ENCODE data around the gene KRTAP2-4.
"Not testable (repeated sequence)": the region's sequence is repeated elsewhere in the genome, so short reads cannot be mapped to it uniquely, and the experiment has no call there.

Gene KRTAP2-4, protein sequence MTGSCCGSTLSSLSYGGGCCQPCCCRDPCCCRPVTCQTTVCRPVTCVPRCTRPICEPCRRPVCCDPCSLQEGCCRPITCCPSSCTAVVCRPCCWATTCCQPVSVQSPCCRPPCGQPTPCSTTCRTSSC

DNA sequence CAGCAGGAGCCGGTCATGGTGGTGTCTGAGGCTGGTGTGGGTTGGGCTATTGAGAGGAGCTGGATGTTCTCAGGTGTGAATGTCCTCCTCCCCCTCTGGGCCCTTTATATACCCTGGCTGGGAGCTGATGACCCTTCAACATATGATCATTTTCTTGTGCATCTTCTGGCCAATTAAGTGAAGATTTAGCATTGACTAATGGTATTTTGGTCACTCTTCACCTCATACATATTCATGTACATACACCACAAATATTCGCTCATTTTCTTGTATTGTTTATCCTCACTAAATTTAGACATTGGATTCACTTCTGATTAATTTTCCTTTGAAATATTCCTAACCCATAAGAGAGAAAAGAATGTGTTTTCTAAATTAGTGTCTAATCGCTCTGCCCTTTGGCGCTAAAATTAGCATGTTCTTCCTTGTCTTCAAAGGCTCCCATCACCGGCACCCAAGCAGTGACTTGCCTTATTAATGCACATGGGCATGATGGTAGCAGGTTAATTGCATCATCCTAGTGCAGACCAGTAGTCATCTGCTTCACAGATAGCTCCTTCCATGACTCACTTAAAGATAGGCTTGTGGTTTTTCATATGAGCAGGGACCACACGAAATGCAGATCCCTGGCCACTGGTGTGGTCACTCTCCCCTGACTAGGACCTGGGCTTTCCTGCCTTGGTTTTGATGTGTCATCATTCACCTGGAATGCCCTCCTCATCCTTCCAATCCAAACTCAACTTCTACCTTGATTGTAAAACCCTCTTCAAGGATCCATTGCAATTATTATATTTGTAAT lies at the start of gene KRTAP2-4:
TSS of gene KRTAP2-4 (minus strand) at position 51 of the 796 bp plus-strand sequence. CDS start at position 17, 34 bp downstream.
- DNase-seq (ENCODE audit: low read depth in 1 of 2, low spot score in 1 of 2) = no peak

GRCh38 chr17:41111151-41111885 lies 45.6 kb upstream of the KRTAP2-4 start:
- DNase-seq (ENCODE audit: low read depth in 1 of 2, low spot score in 1 of 2) = no peak

DNA sequence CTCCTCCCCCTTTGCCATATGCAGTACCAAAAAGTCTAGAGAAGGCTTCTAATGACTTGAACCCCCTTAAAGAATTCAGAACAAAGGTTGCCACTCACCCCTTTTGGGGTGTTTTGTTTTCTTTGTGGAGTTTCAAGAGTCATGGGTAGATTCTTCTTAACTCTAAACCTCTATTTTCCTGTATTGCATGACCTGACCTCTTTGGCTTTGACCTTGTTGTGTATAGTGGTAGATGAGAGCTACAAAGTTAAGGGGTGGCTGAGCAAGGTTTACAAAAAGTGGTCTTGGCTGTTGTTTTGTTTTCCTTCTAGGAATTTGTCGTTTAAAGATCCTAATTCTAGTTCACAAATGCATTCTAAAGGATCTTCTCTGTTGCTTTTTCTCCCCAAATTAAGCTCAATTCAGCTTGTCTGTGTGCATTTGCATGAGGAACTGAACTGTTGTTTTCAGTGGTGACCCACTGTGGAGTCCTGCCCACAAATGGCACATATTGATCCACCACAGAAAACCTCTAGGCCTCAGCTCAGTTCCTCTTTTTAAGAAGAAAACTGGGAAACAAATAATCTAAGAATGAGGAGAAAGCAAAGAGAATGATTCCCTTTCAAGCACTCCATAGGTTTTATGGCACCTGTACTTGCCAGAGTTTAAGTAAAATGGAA lies 43.2 kb upstream of the KRTAP2-4 start:
- DNase-seq (ENCODE audit: low read depth in 1 of 2, low spot score in 1 of 2) = not testable (repeated sequence)

DNA sequence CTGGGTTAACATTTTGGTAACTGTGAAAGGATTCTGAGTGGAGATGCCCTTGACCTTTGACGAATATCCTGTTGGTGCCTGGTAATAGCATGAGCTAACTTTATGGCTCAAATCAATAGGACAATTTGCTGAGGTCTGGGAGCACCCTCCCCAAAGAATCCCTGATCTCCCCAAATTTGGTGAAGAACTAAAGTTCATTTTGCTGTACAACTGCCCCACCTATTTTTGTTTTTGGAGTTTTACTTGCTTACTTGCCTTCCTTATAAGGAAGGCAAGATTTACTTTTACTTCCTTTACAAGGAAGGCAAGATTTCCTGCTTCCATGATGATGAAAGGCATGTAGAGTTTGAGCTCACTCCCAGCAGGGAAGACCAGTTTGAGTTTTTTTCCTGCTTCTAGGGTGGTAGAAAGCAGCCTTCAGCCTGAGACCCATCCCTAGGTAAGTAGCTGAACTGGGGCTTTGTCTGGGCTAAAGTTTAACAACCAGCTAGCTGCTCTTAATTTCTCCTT lies 42.3 kb upstream of the KRTAP2-4 start:
- no peak for DNase-seq (ENCODE audit: low read depth in 1 of 2, low spot score in 1 of 2)

- not testable (repeated sequence) for DNase-seq (ENCODE audit: low read depth in 1 of 2, low spot score in 1 of 2)
Measured at GRCh38 chr17:41105347-41105746, 39.7 kb upstream of the KRTAP2-4 start, which contains the start of gene KRTAP4-9. TSS of gene KRTAP4-9 (plus strand) at chr17:41105389. CDS start at chr17:41105389, 0 bp downstream.

GRCh38 chr17:41104386-41105038 lies 38.8 kb upstream of the KRTAP2-4 start:
- DNase-seq (ENCODE audit: low read depth in 1 of 2, low spot score in 1 of 2) = not testable (repeated sequence)

- no peak for DNase-seq (ENCODE audit: low read depth in 1 of 2, low spot score in 1 of 2)
Measured at GRCh38 chr17:41103896-41104295, 38.2 kb upstream of the KRTAP2-4 start.

DNA sequence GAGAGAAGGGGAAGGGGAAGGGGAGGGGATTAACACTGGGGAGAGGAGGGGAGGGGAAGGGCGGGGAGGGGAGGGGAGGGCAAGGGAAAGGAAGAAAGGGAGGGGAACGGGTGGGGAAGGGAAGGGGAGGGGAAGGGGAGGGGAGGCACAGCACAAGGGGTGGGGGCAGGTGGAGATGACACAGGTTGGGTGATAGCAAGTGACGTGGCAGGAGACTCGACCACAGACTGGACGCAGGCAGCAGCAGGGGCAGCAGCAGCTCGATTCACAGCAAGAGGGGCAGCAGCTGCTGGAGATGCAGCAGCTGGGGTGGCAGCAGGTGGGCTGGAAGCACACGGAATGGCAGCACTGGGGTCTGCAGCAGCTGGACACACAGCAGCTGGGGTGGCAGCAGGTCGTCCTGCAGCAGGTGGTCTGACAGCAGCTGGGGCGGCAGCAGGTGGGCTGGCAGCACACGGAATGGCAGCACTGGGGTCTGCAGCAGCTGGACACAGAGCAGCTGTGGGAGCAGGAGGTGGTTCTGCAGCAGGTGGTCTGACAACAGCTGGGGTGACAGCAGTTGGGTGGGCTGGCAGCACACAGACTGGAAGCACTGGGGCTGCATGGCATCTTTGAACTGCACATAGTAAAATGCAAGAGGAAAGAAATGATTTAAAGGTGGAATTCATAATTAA lies 36.0 kb upstream of the KRTAP2-4 start, which contains the start of gene KRTAP4-16:
TSS of gene KRTAP4-16 (minus strand) at position 624 of the 674 bp plus-strand sequence. CDS start at position 624, 0 bp downstream.
- no peak for DNase-seq (ENCODE audit: low read depth in 1 of 2, low spot score in 1 of 2)

- not testable (repeated sequence) for DNase-seq (ENCODE audit: low read depth in 1 of 2, low spot score in 1 of 2)
Measured at GRCh38 chr17:41099682-41100480, 34.2 kb upstream of the KRTAP2-4 start.

GRCh38 chr17:41098481-41098880 lies 32.8 kb upstream of the KRTAP2-4 start:
- no peak for DNase-seq (ENCODE audit: low read depth in 1 of 2, low spot score in 1 of 2)

DNA sequence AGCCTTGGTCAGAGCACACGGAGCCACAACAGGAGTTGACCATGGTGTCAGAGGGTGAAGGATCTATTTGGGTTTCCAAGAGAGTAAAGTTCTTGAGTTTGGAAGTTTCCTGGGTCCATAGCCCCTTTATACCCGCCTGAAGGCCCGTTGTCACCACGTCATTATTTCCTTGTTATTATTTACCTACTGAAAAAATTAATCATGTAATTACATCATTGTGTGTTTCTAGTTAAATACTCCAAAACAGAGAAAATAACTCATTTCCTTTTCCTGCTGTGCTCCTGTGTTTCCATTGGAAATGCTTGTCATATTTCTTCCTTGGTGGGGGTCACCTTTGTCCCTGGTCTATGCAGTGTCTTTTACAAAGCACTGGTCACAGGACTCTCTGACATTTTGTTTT lies 32.4 kb upstream of the KRTAP2-4 start, which contains the start of gene KRTAP4-8:
TSS of gene KRTAP4-8 (minus strand) at position 101 of the 400 bp plus-strand sequence. CDS start at position 43, 58 bp downstream.
- DNase-seq (ENCODE audit: low read depth in 1 of 2, low spot score in 1 of 2) = no peak

- no peak for DNase-seq (ENCODE audit: low read depth in 1 of 2, low spot score in 1 of 2)
Measured at GRCh38 chr17:41096055-41096454, 30.4 kb upstream of the KRTAP2-4 start.

DNA sequence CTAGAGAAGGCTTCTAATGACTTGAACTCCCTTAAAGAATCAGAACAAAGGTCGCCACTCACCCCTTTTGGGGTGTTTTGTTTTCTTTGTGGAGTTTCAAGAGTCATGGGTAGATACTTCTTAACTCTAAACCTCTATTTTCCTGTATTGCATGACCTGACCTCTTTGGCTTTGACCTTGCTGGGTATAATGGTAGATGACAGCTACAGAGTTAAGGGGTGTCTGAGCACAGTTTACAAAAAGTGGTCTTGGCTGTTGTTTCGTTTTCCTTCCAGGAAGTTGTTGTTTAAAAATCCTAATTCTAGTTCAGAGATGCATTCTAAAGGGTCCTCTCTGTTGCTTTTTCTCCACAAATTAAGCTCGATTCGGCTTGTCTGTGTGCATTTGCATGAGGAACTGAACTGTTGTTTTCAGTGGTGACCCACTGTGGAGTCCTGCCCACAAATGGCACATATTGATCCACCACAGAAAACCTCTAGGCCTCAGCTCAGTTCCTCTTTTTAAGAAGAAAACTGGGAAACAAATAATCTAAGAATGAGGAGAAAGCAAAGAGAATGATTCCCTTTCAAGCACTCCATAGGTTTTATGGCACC lies 23.2 kb upstream of the KRTAP2-4 start:
- DNase-seq (ENCODE audit: low read depth in 1 of 2, low spot score in 1 of 2) = not testable (repeated sequence)

- DNase-seq (ENCODE audit: low read depth in 1 of 2, low spot score in 1 of 2) = not testable (repeated sequence)
Measured at GRCh38 chr17:41084100-41084856, 18.6 kb upstream of the KRTAP2-4 start, which contains the start of gene KRTAP4-7. TSS of gene KRTAP4-7 (plus strand) at chr17:41084150. CDS start at chr17:41084207, 57 bp downstream.

DNA sequence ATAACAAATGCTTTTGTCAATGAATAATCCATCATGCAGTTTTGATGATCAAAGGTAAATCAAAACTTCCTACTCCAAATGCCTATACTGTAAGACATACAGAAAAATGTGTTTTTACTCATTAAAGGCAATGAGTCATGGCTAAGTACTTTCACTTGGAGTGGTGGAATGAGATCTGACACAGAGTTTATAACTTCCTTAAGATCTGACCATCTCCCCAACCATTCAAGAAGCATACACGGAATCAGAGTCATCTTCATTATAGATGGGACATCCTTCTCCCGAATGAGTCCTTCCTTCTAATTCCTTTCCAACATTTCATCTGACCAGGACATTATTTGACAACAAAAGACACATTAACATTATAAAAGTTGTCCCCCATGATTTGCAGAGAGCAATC lies 17.7 kb upstream of the KRTAP2-4 start:
- not testable (repeated sequence) for DNase-seq (ENCODE audit: low read depth in 1 of 2, low spot score in 1 of 2)

- no peak for DNase-seq (ENCODE audit: low read depth in 1 of 2, low spot score in 1 of 2)
Measured at GRCh38 chr17:41082626-41083025, 16.9 kb upstream of the KRTAP2-4 start.

DNA sequence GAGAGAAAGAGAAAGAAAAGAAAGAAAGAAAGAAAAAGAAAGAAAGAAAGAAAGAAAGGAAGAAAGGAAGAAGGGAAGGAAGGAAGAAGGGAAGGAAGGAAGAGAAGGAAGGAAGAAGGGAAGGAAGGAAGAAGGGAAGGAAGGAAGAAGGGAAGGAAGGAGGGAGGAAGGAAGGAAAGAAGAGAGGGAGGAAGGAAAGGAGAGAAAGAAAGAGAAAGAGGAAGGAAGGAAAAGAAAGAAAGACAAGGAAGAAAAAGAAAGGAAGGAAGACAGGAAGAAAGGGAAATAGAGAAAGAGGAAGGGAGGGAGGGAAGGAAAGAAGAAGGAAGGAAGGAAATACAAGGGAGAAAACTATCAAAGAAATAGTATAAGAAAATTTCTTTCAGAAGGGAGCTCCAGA lies 11.1 kb upstream of the KRTAP2-4 start:
- DNase-seq (ENCODE audit: low read depth in 1 of 2, low spot score in 1 of 2) = no peak

DNA sequence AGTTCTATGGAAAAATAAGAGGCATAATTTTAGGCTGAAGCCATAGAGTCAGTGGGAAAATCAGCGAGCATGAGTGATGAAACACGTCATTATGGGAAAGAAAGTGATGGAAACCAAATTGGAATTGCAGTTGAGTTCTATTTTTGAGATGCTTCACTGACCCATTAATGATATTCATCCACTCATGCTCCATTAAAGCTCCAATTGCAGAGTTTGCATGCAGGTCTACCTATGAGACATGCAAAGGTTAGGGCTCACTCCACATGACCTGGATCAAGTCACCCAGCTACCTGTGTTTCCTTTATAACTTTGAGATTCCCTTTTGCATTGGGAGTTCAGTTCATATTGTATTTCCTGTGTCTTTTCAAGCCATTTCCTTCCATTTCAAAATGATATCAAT lies 8.0 kb upstream of the KRTAP2-4 start:
- DNase-seq (ENCODE audit: low read depth in 1 of 2, low spot score in 1 of 2) = no peak

Data from activated T-helper 1 cell treated with anti-CD3 and anti-CD28 coated beads, Interleukin-2, amount 50 U/mL, for 16 hours (primary cell).